WI38 (cell line): ENCODE data around the gene CNNM3.

ENCODE experiments used
- H3K4me3 ChIP-seq: 2 replicates; pipeline ENCODE4 v1.5.1; 2011; ENCODE audit warnings: low read depth, mild to moderate bottlenecking, control low read depth, low read length
- TF ChIP-seq, protein P1 (sequence below): IDR thresholded peaks from 2 replicates; pipeline ENCODE4 v1.5.1; 2012; ENCODE audit warnings: low read depth, mild to moderate bottlenecking, control low read depth, low read length

The CNNM3 gene

DNA sequence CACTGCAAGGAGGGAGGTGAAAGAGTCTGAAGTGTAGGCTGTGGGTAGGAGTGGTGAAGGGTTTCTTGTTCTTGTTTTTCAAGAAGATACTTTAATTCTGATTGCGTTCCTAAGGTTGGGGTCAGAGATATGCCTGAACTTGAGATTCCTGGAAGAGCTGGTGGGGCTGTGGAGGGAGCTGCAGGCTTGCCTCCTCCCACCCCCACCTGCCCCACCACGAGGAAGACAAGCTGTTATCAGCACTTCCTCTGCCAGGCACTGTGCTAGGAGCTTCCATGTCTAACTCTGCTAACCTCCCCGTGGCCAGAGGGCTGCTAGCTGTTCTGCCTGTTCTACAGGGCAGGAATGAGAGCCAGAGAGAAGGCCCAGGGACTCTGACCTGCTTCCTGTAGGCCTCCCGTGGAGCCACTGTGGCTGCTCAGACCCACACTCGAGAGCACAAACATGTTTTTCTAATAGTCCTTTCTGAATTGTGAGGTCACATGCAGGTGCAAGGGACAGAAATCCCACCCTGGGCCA lies 14.0 kb downstream of the CNNM3 start:
- TF ChIP-seq, protein P1, sequence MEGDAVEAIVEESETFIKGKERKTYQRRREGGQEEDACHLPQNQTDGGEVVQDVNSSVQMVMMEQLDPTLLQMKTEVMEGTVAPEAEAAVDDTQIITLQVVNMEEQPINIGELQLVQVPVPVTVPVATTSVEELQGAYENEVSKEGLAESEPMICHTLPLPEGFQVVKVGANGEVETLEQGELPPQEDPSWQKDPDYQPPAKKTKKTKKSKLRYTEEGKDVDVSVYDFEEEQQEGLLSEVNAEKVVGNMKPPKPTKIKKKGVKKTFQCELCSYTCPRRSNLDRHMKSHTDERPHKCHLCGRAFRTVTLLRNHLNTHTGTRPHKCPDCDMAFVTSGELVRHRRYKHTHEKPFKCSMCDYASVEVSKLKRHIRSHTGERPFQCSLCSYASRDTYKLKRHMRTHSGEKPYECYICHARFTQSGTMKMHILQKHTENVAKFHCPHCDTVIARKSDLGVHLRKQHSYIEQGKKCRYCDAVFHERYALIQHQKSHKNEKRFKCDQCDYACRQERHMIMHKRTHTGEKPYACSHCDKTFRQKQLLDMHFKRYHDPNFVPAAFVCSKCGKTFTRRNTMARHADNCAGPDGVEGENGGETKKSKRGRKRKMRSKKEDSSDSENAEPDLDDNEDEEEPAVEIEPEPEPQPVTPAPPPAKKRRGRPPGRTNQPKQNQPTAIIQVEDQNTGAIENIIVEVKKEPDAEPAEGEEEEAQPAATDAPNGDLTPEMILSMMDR: no peak
- H3K4me3 ChIP-seq: no peak overlapping the region

DNA sequence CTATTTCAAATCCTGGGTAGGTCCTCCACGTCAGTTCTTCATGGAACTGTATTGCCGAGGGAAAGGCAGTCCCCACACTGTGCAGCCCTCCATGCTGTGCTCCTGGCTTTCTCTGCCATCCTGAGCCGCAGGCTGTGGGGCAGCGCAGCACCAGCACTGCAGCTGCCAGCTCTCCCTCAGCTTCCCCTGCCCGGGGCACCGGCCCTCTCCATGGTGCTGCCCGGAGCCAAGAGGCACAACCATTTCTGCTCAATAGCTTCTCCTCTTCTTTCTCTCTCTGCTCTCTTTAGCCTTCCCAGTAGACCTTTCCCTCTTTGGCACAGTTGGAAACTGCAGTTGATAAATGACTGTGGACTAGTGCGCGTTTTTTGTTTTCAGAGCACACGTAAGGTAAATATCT lies 15.6 kb downstream of the CNNM3 start:
- no peak overlapping the region for H3K4me3 ChIP-seq
- TF ChIP-seq, protein P1: no peak

DNA sequence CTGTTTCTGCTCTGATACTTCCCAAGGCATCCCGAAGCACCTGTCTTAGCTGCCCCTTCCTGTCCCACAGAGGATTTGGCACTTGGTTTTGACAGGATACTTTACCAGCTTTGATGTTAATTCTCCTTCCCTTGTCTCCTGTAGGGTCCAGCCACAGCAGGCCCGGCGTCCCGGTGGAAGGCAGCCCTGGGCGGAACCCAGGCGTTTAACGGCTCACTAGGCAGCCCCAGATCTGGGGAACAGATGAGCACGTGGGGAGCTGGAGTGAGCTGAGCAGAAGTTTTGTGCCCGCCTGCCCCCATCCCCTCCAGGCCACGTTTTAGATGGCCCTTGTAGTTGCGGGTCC lies 16.3 kb downstream of the CNNM3 start:
- TF ChIP-seq, protein P1: no peak
- H3K4me3 ChIP-seq: no peak overlapping the region

DNA sequence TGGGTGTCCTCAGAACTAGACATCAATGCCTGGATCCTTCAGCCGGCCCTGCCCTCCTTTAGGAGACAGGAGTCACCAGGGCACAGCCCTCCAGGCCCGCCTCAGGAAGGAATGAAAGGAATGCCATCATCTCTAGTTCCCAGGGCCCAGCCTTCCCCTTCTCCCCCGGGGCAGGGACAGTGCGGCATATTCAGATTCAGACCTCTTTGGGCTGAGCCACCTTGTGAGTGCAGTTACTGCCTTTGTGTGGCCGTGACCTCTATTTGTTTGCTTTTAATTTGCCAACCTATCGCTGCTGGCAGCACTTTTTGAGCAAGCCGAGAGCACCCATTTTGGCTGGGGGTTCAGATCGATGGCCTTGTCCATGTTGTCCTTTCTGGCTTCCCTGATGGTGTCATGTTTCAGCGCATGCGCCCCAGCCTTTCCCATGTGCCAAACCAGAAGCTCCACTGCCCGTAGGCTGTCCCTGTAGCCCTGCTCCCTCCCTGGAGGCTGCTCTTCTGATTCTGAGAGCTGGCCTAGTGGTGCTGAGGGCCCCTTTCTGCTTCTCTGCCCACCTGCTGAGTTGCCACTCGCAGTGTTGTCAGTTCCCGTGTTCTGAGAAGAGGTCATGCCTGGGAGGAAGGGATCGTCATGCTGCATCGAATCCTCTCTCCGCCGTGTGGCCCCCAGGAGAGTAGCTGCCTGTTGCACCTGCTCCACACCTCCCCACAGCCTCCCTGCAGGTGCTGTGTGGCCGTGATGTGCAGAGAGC lies 16.9 kb downstream of the CNNM3 start:
- no peak overlapping the region for H3K4me3 ChIP-seq

DNA sequence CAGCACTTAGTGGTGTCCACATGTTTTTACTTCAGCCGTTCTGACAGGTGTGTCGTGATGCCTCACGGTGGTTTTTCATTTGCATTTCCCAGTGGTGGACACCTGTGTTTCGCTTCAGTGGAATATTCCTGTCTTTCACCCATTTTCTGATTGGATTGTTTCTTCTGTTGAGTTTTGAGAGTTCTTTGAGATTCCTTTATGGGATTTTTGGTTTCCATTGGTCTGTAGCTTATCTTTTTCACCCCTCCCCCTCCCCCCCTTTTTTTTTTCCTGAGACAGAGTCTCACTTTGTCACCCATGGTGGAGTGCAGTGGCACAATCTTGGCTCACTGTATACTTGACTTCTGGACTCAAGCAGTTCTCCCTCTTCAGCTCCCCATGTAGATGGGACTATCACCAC lies 19.8 kb downstream of the CNNM3 start:
- no peak overlapping the region for H3K4me3 ChIP-seq
- TF ChIP-seq, protein P1: no peak

More for the DNA sequence above, 16.9 kb downstream of the CNNM3 start:
- TF ChIP-seq, protein P1: no peak

DNA sequence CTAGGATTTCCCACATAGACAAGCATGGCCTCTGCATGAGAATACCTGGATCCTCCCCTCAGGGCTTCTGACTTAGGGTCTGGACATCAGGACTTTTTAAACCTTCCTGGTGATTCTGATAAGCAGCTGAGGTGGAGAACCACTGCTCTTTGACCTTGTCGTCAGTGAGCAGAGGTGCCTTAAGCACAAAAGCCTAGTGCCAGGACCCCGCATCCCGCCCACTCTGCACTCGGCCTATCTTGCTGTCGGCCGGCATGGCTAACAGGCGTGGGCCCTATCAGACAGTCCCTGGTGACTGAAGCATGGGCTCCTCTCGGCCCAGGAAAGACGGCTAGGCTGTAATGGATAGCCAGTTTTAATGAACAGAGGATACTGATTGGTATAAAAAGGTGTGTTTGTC lies 21.5 kb downstream of the CNNM3 start:
- TF ChIP-seq, protein P1: no peak
- H3K4me3 ChIP-seq: no peak overlapping the region
